Osteoblast (primary cell): ENCODE data around the gene RASSF7. TPM values are rescaled to one million over a fixed set of nuclear protein-coding genes. Genes with fewer than 3 reads are reported as not detected.

Experiments
- DNase-seq: peaks from one replicate; pipeline ENCODE4 v3.0.0; 2011; ENCODE audit warnings: low spot score, mixed read lengths; ENCODE audit not compliant: insufficient read length; ENCODE audit errors: missing footprints
- H2AFZ ChIP-seq: 2 replicates; pipeline ENCODE4 v1.6.0; 2011; ENCODE audit warnings: mild to moderate bottlenecking, low read length
- H3K27ac ChIP-seq: 2 replicates; pipeline ENCODE4 v1.5.1; 2011; ENCODE audit warnings: mild to moderate bottlenecking, low read depth, low read length, moderate library complexity
- H3K27me3 ChIP-seq: 2 replicates; pipeline ENCODE4 v1.6.0; 2012; ENCODE audit warnings: mild to moderate bottlenecking, control low read depth, inconsistent platforms, low read length, moderate library complexity; ENCODE audit not compliant: insufficient read depth
- H3K36me3 ChIP-seq: 2 replicates; pipeline ENCODE4 v1.5.1; 2011; ENCODE audit warnings: mild to moderate bottlenecking, low read length, control low read depth, moderate library complexity; ENCODE audit not compliant: insufficient read depth
- H3K4me1 ChIP-seq: 2 replicates; pipeline ENCODE4 v1.5.1; 2011; ENCODE audit warnings: mild to moderate bottlenecking, low read length, control low read depth, moderate library complexity; ENCODE audit not compliant: insufficient read depth
- H3K4me2 ChIP-seq: 2 replicates; pipeline ENCODE4 v1.6.0; 2011; ENCODE audit warnings: mild to moderate bottlenecking, low read length; ENCODE audit not compliant: insufficient read depth
- H3K4me3 ChIP-seq: fragments of 200-600 bp; sonication (generic); 3 replicates; pipeline ENCODE4 v1.5.1; 2012; ENCODE audit warnings: mild to moderate bottlenecking, low read length, inconsistent platforms; ENCODE audit not compliant: insufficient read depth
- H3K79me2 ChIP-seq: 2 replicates; pipeline ENCODE4 v1.6.0; 2012; ENCODE audit warnings: mild to moderate bottlenecking, low read length, control low read depth, inconsistent platforms; ENCODE audit not compliant: insufficient read depth
- H3K9me3 ChIP-seq: 2 replicates; pipeline ENCODE4 v1.5.1; 2011; ENCODE audit warnings: low read depth, low read length, control low read depth
- H4K20me1 ChIP-seq: 2 replicates; pipeline ENCODE4 v1.6.0; 2012; ENCODE audit warnings: mild to moderate bottlenecking, low read length, control low read depth; ENCODE audit not compliant: insufficient read depth
- CTCF ChIP-seq: IDR thresholded peaks from 2 replicates; pipeline ENCODE4 v1.5.1; 2011; ENCODE audit warnings: mild to moderate bottlenecking, low read depth, low read length, moderate library complexity; ENCODE audit errors: extremely low read depth
- total RNA-seq: library from RNA; depleted of rRNA; stranded (reverse); fragments of >200 nt; gene quantifications from 2 replicates; pipeline ENCODE4 v1.2.3, GENCODE V29; 2012

The RASSF7 gene
- total RNA-seq, 1 donor = 6.2 TPM

GRCh38 chr11:551131-551530 is 9.6 kb upstream of the RASSF7 start:
- H4K20me1 ChIP-seq = no peaks in the 10 kb centered on the region
- no peak overlapping the region for H3K27ac ChIP-seq

GRCh38 chr11:551596-551995 is 9.2 kb upstream of the RASSF7 start:
- H3K27ac ChIP-seq = no peak overlapping the region
- no peak for DNase-seq
- no peaks in the 10 kb centered on the region for H3K79me2 ChIP-seq
- no peak for TF ChIP-seq CTCF
- no peak overlapping the region for H2AFZ ChIP-seq
- no peaks in the 10 kb centered on the region for H4K20me1 ChIP-seq
- H3K36me3 ChIP-seq = no peaks in the 10 kb centered on the region
- H3K4me2 ChIP-seq = no peak overlapping the region
- H3K4me1 ChIP-seq = no peaks in the 10 kb centered on the region
- H3K4me3 ChIP-seq = no peak overlapping the region
- peaks cover 25% of the 10 kb centered on the region for H3K27me3 ChIP-seq
- H3K9me3 ChIP-seq = no peaks in the 10 kb centered on the region

More at GRCh38 chr11:551131-551530, 9.6 kb upstream of the RASSF7 start:
- Histone ChIP-seq H3K36me3 (no peaks in the 10 kb centered on the region), H3K4me1 (no peaks in the 10 kb centered on the region), H2AFZ (no peak overlapping the region), H3K4me2 (no peak overlapping the region), H3K27me3 (peaks cover 20% of the 10 kb centered on the region), H3K9me3 (no peaks in the 10 kb centered on the region), H3K79me2 (no peaks in the 10 kb centered on the region), H3K4me3 (no peak overlapping the region)
- no peak for DNase-seq
- TF ChIP-seq CTCF = no peak

- Histone ChIP-seq H3K36me3 (no peaks in the 10 kb centered on the region), H3K27me3 (peaks cover 40% of the 10 kb centered on the region), H3K9me3 (no peaks in the 10 kb centered on the region), H3K79me2 (no peaks in the 10 kb centered on the region), H2AFZ (no peak overlapping the region), H3K4me1 (no peaks in the 10 kb centered on the region), H3K27ac (no peak overlapping the region), H3K4me2 (no peak overlapping the region), H3K4me3 (no peak overlapping the region), H4K20me1 (no peaks in the 10 kb centered on the region)
- no peak for TF ChIP-seq CTCF
- DNase-seq = no peak
These were observed 7.4 kb upstream of the RASSF7 start for GRCh38 chr11:553083-553987.

- H3K79me2 ChIP-seq = no peaks in the 10 kb centered on the region
- no peaks in the 10 kb centered on the region for H4K20me1 ChIP-seq
- H3K4me1 ChIP-seq = no peaks in the 10 kb centered on the region
- TF ChIP-seq CTCF = no peak
- peaks cover 40% of the 10 kb centered on the region for H3K27me3 ChIP-seq
- no peak for DNase-seq
- H2AFZ ChIP-seq = no peak overlapping the region
- H3K9me3 ChIP-seq = no peaks in the 10 kb centered on the region
- H3K4me2 ChIP-seq = no peak overlapping the region
- no peak overlapping the region for H3K27ac ChIP-seq
- H3K36me3 ChIP-seq = no peaks in the 10 kb centered on the region
- no peak overlapping the region for H3K4me3 ChIP-seq
These were observed 6.8 kb upstream of the RASSF7 start for GRCh38 chr11:553988-554340.
